H9 (cell line): ENCODE measurements around the gene GFY. TPM values are rescaled to one million over a fixed set of nuclear protein-coding genes. Genes with fewer than 3 reads are reported as not detected.

Source experiments
- DNase-seq: peaks from one replicate; pipeline ENCODE4 v3.0.0-alpha.2; 2017
- H2AFZ ChIP-seq: one replicate; pipeline ENCODE4 v1.6.1; 2013; ENCODE audit warnings: mild to moderate bottlenecking, low read length, control low read depth, moderate library complexity
- H2AK5ac ChIP-seq: 2 replicates; pipeline ENCODE4 v1.6.1; 2013; ENCODE audit warnings: low read length, control low read depth, mixed read lengths; ENCODE audit not compliant: insufficient read length
- H2BK120ac ChIP-seq: one replicate; pipeline ENCODE4 v1.6.1; 2013; ENCODE audit warnings: low read depth, mild to moderate bottlenecking, low read length, control low read depth, inconsistent platforms; ENCODE audit not compliant: poor library complexity, severe bottlenecking
- H2BK12ac ChIP-seq: 2 replicates; pipeline ENCODE4 v1.6.1; 2013; ENCODE audit warnings: low read length, control low read depth, mixed read lengths, low read depth; ENCODE audit not compliant: insufficient read length
- H2BK15ac ChIP-seq: 2 replicates; pipeline ENCODE4 v1.6.1; 2013; ENCODE audit warnings: low read depth, low read length, control low read depth
- H2BK20ac ChIP-seq: one replicate; pipeline ENCODE4 v1.6.1; 2013; ENCODE audit warnings: low read depth, mild to moderate bottlenecking, low read length, control low read depth, inconsistent platforms; ENCODE audit not compliant: poor library complexity, severe bottlenecking
- H2BK5ac ChIP-seq: 2 replicates; pipeline ENCODE4 v1.6.1; 2013; ENCODE audit warnings: low read length, control low read depth, mixed read lengths; ENCODE audit not compliant: insufficient read length
- H3K14ac ChIP-seq: 2 replicates; pipeline ENCODE4 v1.6.1; 2013; ENCODE audit warnings: low read length, control low read depth; ENCODE audit not compliant: insufficient read depth
- H3K18ac ChIP-seq: 2 replicates; pipeline ENCODE4 v1.6.1; 2013; ENCODE audit warnings: low read depth, mild to moderate bottlenecking, mixed read lengths, low read length, control low read depth; ENCODE audit not compliant: insufficient read length
- H3K23ac ChIP-seq: 2 replicates; pipeline ENCODE4 v1.6.1; 2013; ENCODE audit warnings: low read length, control low read depth, mixed read lengths, low read depth; ENCODE audit not compliant: insufficient read length
- H3K23me2 ChIP-seq: 2 replicates; pipeline ENCODE4 v1.6.1; 2013; ENCODE audit warnings: low read depth, mild to moderate bottlenecking, mixed read lengths, low read length, control low read depth; ENCODE audit not compliant: insufficient read length, poor library complexity, severe bottlenecking
- H3K27ac ChIP-seq: 2 replicates; pipeline ENCODE4 v1.5.1; 2013; ENCODE audit warnings: low read length, control low read depth, mixed read lengths, low read depth; ENCODE audit not compliant: insufficient read length
- H3K27me3 ChIP-seq: 2 replicates; pipeline ENCODE4 v1.6.1; 2013; ENCODE audit warnings: low read length, control low read depth, inconsistent platforms; ENCODE audit not compliant: insufficient read depth
- H3K4ac ChIP-seq: 2 replicates; pipeline ENCODE4 v1.6.1; 2013; ENCODE audit warnings: low read depth, mild to moderate bottlenecking, control low read depth, inconsistent platforms, low read length, moderate library complexity
- H3K4me1 ChIP-seq: 2 replicates; pipeline ENCODE4 v1.6.1; 2013; ENCODE audit warnings: low read length, control low read depth, inconsistent platforms; ENCODE audit not compliant: insufficient read depth
- H3K4me2 ChIP-seq: 2 replicates; pipeline ENCODE4 v1.6.1; 2013; ENCODE audit warnings: low read length, control low read depth, mixed read lengths; ENCODE audit not compliant: insufficient read length, insufficient read depth
- H3K56ac ChIP-seq: 2 replicates; pipeline ENCODE4 v1.6.1; 2013; ENCODE audit warnings: low read depth, mild to moderate bottlenecking, mixed read lengths, low read length, control low read depth; ENCODE audit not compliant: insufficient read length
- H3K79me1 ChIP-seq: 2 replicates; pipeline ENCODE4 v1.6.1; 2013; ENCODE audit warnings: low read depth, mild to moderate bottlenecking, moderate library complexity, low read length, control low read depth, inconsistent platforms; ENCODE audit not compliant: insufficient read depth, poor library complexity, severe bottlenecking
- H3K79me2 ChIP-seq: 2 replicates; pipeline ENCODE4 v1.6.1; 2013; ENCODE audit warnings: low read length, control low read depth, inconsistent platforms; ENCODE audit not compliant: insufficient read depth
- H3K9ac ChIP-seq: 2 replicates; pipeline ENCODE4 v1.6.1; 2013; ENCODE audit warnings: low read length, control low read depth, mixed read lengths; ENCODE audit not compliant: insufficient read length; ENCODE audit errors: extremely low read depth
- H3K9me3 ChIP-seq: one replicate; pipeline ENCODE4 v1.6.1; 2013; ENCODE audit warnings: low read depth, low read length, inconsistent platforms; ENCODE audit not compliant: control insufficient read depth
- H3T11ph ChIP-seq: one replicate; pipeline ENCODE4 v1.6.1; 2013; ENCODE audit warnings: mild to moderate bottlenecking, low read length, control low read depth, inconsistent platforms
- H4K20me1 ChIP-seq: one replicate; pipeline ENCODE4 v1.6.1; 2013; ENCODE audit not compliant: control insufficient read depth, insufficient read length, insufficient read depth
- H4K5ac ChIP-seq: 2 replicates; pipeline ENCODE4 v1.6.1; 2013; ENCODE audit warnings: low read depth, mild to moderate bottlenecking, mixed read lengths, low read length, control low read depth; ENCODE audit not compliant: insufficient read length
- H4K8ac ChIP-seq: replicated peaks from 2 replicates; pipeline ENCODE4 v1.6.1; 2013; ENCODE audit warnings: low read length, control low read depth, mixed read lengths, low read depth; ENCODE audit not compliant: insufficient read length
- H4K91ac ChIP-seq: 2 replicates; pipeline ENCODE4 v1.6.1; 2013; ENCODE audit warnings: low read depth, mild to moderate bottlenecking, moderate library complexity, mixed read lengths, low read length, control low read depth; ENCODE audit not compliant: insufficient read length
- H3K27ac Mint-ChIP-seq, 3 experiments: 2 replicates in 2 of 3; 3 replicates in 1 of 3; pipeline ENCODE4 v1.8.0; 2020 to 2021; ENCODE audit warnings: mixed read lengths in 3 of 3, mild to moderate bottlenecking in 1 of 3, moderate library complexity in 1 of 3
- H3K27me3 Mint-ChIP-seq: 2 replicates; pipeline ENCODE4 v1.8.0; 2021; ENCODE audit warnings: low read depth, mild to moderate bottlenecking, moderate library complexity, mixed read lengths
- H3K36me3 Mint-ChIP-seq, 3 experiments: 2 replicates in 2 of 3; 3 replicates in 1 of 3; pipeline ENCODE4 v1.8.0; 2020 to 2021; ENCODE audit warnings: low read depth in 3 of 3, mixed read lengths in 3 of 3; ENCODE audit not compliant: insufficient read depth in 1 of 3
- H3K4me1 Mint-ChIP-seq, 2 experiments: 2 replicates each; pipeline ENCODE4 v1.8.0; 2020; ENCODE audit warnings: mixed read lengths in 2 of 2
- H3K4me3 Mint-ChIP-seq, 2 experiments: 2 replicates in 1 of 2; 3 replicates in 1 of 2; pipeline ENCODE4 v1.8.0; 2020 to 2021; ENCODE audit warnings: mild to moderate bottlenecking in 2 of 2, mixed read lengths in 2 of 2, moderate library complexity in 1 of 2
- H3K9me3 Mint-ChIP-seq, 2 experiments: 2 replicates in 1 of 2; 3 replicates in 1 of 2; pipeline ENCODE4 v1.8.0; 2020; ENCODE audit warnings: mild to moderate bottlenecking in 2 of 2, mixed read lengths in 2 of 2, moderate library complexity in 1 of 2
- WGBS: extraction: QIAGEN DNeasy Blood & Tissue Kit; methylation state at CpG from one replicate; pipeline ENCODE4 v1.1.7; 2013; ENCODE audit warnings: missing lambda C conversion rate, low lambda C conversion rate, mixed read lengths; ENCODE audit not compliant: insufficient read length; ENCODE audit errors: extremely low coverage; 5-methylcytosine and 5-hydroxymethylcytosine counted together
- total RNA-seq: library from RNA; stranded (reverse); gene quantifications from 2 replicates; pipeline ENCODE4 v1.2.1, GENCODE V29; 2021
- TF ChIP-seq, protein P1 (sequence below): fragments of 200-600 bp; sonication (generic); conservative IDR thresholded peaks from 3 replicates; pipeline ENCODE4 v1.8.0; 2021; ENCODE audit warnings: antibody characterized with exemption, mild to moderate bottlenecking

The GFY gene
- total RNA-seq, 1 experiment from 2014 or later = 1.3 TPM

GRCh38 chr19:49469828-49470614, 44.8 kb downstream of the GFY start:
- no peaks in the 10 kb centered on the region for H3K23me2 ChIP-seq
- no peaks in the 10 kb centered on the region for H3K9me3 ChIP-seq
- H4K8ac ChIP-seq = no peak overlapping the region
- no peak overlapping the region for H2BK12ac ChIP-seq
- H3K27ac Mint-ChIP-seq = no peak overlapping the region
- H3K9me3 Mint-ChIP-seq = no peaks in the 10 kb centered on the region
- no peak overlapping the region for H2BK20ac ChIP-seq
- no peak overlapping the region for H3K14ac ChIP-seq
- H3K4me3 Mint-ChIP-seq = no peak overlapping the region
- H2AFZ ChIP-seq = no peak overlapping the region
- no CpG with 5 or more reads among the region's 25 CpGs for WGBS
- no peaks in the 10 kb centered on the region for H4K20me1 ChIP-seq
- no peak overlapping the region for H3K18ac ChIP-seq
- H3T11ph ChIP-seq = no peak overlapping the region
- TF ChIP-seq, protein P1, sequence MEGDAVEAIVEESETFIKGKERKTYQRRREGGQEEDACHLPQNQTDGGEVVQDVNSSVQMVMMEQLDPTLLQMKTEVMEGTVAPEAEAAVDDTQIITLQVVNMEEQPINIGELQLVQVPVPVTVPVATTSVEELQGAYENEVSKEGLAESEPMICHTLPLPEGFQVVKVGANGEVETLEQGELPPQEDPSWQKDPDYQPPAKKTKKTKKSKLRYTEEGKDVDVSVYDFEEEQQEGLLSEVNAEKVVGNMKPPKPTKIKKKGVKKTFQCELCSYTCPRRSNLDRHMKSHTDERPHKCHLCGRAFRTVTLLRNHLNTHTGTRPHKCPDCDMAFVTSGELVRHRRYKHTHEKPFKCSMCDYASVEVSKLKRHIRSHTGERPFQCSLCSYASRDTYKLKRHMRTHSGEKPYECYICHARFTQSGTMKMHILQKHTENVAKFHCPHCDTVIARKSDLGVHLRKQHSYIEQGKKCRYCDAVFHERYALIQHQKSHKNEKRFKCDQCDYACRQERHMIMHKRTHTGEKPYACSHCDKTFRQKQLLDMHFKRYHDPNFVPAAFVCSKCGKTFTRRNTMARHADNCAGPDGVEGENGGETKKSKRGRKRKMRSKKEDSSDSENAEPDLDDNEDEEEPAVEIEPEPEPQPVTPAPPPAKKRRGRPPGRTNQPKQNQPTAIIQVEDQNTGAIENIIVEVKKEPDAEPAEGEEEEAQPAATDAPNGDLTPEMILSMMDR = peak; percentile 43; the same call in 2 of the 3 replicates
- no peak overlapping the region for H2BK15ac ChIP-seq
- no peak overlapping the region for H2AK5ac ChIP-seq
- H3K79me1 ChIP-seq = no peaks in the 10 kb centered on the region
- no peaks in the 10 kb centered on the region; the same call in 1 of the 2 replicates for H3K27me3 ChIP-seq
- no peak overlapping the region for H3K4ac ChIP-seq
- no peaks in the 10 kb centered on the region for H3K79me2 ChIP-seq
- peaks cover 6 to 18% of the 10 kb centered on the region in 2 experiments for H3K4me1 Mint-ChIP-seq
- peaks cover 6% of the 10 kb centered on the region for H3K27me3 Mint-ChIP-seq
- H2BK5ac ChIP-seq = no peak overlapping the region
- peaks cover 3% of the 10 kb centered on the region; the same call in 1 of the 2 replicates for H3K4me1 ChIP-seq
- no peak overlapping the region for H2BK120ac ChIP-seq
- peak; percentile 44 for DNase-seq
- H3K4me2 ChIP-seq = no peak overlapping the region
- H3K27ac ChIP-seq = no peak overlapping the region
- H3K9ac ChIP-seq = no peak overlapping the region
- H4K5ac ChIP-seq = no peak overlapping the region
- H4K91ac ChIP-seq = no peak overlapping the region
- H3K23ac ChIP-seq = no peak overlapping the region
- peaks cover 5 to 22% (median 18%) of the 10 kb centered on the region in 3 experiments; a peak in 5 of 7 replicates for H3K36me3 Mint-ChIP-seq
- H3K56ac ChIP-seq = no peak overlapping the region
